ENCODE results near the gene ADAMTS4. TPM values are rescaled to one million over a fixed set of nuclear protein-coding genes. Genes with fewer than 3 reads are reported as not detected.

Gene ADAMTS4
- total and polyA plus RNA-seq, 2 donors (not counting 3 experiments of a cell fraction or from before 2014, with no cell fraction given): 2.5 to 13.6 TPM

DNA sequence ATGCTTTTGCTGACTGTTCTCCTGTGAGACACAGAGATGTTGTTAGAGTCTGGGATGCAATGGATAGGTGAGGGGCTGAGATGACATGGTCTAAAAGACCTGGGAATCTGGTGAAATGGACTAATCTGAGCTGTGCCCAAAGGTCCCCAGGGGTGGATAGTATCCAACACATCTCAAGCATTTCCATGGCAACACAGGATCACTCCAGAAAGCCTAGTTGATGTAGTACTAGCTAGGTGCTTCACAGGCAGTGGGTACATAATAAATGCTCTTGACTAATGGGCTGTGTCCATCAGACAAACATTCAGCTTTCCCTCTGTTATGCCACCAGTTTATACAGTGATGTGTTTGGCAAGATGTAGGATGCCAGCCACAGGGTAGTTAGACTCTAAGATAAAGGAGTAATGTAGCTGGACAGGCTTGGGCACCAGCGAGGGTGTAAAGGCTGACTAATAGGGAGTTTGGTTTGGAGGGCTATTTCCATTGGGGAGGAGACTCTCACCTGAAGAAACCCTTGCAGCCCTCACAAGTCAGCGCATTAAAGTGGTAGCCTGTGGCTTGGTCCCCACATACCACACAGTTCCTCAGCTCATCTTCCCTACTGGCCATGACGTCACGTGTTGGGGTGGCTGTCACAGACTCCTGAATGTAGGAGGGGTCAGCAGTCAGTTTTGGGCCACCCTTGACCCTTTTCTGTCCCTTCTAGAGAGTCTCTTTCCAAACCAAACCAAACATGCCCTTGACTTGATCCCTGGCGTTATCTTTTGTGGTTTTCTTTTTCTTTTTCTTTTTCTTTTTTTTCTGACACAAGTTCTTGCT, 37.3 kb upstream of the ADAMTS4 start:
- Histone ChIP-seq H4K20me1 (replicated peaks; ENCODE audit: control insufficient read depth, extremely low read depth, insufficient read depth, low read length) (no peaks in the 10 kb centered on the region), H3K9me1 (replicated peaks; ENCODE audit: control insufficient read depth, extremely low read depth, insufficient read depth, low read length) (no peaks in the 10 kb centered on the region), H2AFZ (ENCODE audit: low read depth, low read length) (no peak overlapping the region), H3K27me3 (ENCODE audit: control insufficient read depth in 2 of 2, insufficient read depth in 2 of 2, low read length in 2 of 2) (peaks cover 1 to 6% of the 10 kb centered on the region in 2 experiments), H3K27ac (ENCODE audit: insufficient read depth, low read depth, low read length) (no peak overlapping the region), H3K36me3 (ENCODE audit: control insufficient read depth in 2 of 2, extremely low read depth in 1 of 2, insufficient read depth in 2 of 2, low read length in 2 of 2) (no peaks in the 10 kb centered on the region), H3K9me3 (replicated peaks; ENCODE audit: control insufficient read depth, insufficient read depth, low read length) (no peaks in the 10 kb centered on the region), H3K4me2 (ENCODE audit: insufficient read depth, low read length) (no peak overlapping the region), H3K79me2 (ENCODE audit: control insufficient read depth, insufficient read depth, low read length) (no peaks in the 10 kb centered on the region), H3K4me1 (ENCODE audit: control insufficient read depth, extremely low read depth, insufficient read depth, low read length) (no peaks in the 10 kb centered on the region), H3K9ac (replicated peaks; ENCODE audit: extremely low read depth, insufficient read depth, low read length) (no peak overlapping the region), H3K4me3 (replicated peaks in 1 of 3; ENCODE audit: insufficient read depth in 1 of 3, low read depth in 1 of 3, low read length in 3 of 3) (no peak overlapping the region)
- FAIRE-seq (no peak), DNase-seq (ENCODE audit: low read depth, low spot score) (no peak)
- ChIA-PET POLR2A (no interaction called here), CTCF (interaction anchor here (0.8 to 1.1 kb wide), 2 partner anchors 10 to 146 kb away, joined by 4 to 5 read pairs; partner anchors contain the start of gene TOMM40L)
- intact Hi-C loops (cut with micrococcal nuclease): no loop called here
- dilution Hi-C loops (cut with MboI; ENCODE audit: extremely low pct_ligation_motif_present, low sequenced_read_pairs): no loop called here
- TF ChIP-seq MYC (IDR thresholded peaks at IDR 0.05; ENCODE audit: low read depth, low read length) (no peak), EZH2 (IDR thresholded peaks at IDR 0.05; ENCODE audit: borderline replicate concordance, low read depth, low read length, severe bottlenecking) (no peak), POLR2AphosphoS5 (IDR thresholded peaks at IDR 0.05; ENCODE audit: insufficient read depth, low read depth, low read length) (no peak), FOS (IDR thresholded peaks at IDR 0.05; ENCODE audit: borderline replicate concordance, insufficient read depth, low read length) (no peak)
- TF ChIP-seq, protein P1, sequence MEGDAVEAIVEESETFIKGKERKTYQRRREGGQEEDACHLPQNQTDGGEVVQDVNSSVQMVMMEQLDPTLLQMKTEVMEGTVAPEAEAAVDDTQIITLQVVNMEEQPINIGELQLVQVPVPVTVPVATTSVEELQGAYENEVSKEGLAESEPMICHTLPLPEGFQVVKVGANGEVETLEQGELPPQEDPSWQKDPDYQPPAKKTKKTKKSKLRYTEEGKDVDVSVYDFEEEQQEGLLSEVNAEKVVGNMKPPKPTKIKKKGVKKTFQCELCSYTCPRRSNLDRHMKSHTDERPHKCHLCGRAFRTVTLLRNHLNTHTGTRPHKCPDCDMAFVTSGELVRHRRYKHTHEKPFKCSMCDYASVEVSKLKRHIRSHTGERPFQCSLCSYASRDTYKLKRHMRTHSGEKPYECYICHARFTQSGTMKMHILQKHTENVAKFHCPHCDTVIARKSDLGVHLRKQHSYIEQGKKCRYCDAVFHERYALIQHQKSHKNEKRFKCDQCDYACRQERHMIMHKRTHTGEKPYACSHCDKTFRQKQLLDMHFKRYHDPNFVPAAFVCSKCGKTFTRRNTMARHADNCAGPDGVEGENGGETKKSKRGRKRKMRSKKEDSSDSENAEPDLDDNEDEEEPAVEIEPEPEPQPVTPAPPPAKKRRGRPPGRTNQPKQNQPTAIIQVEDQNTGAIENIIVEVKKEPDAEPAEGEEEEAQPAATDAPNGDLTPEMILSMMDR (IDR thresholded peaks at IDR 0.05; ENCODE audit: extremely low read depth in 1 of 2, insufficient read depth in 1 of 2, low read depth in 1 of 2, low read length in 2 of 2): no peak
- BruUV-seq (replicated peaks): no TSS peak

Measured in endothelial cell of umbilical vein (primary cell).